Activated T-cell treated with anti-CD3 and anti-CD28 coated beads for 24 hours (primary cell): ENCODE data around the gene PTPRU.
"Not testable (repeated sequence)": the region's sequence is repeated elsewhere in the genome, so short reads cannot be mapped to it uniquely, and the experiment has no call there.

Experiments used
- DNase-seq: peaks from one replicate; pipeline ENCODE4 v3.0.0-alpha.2; 2020; ENCODE audit warnings: low read depth

Gene PTPRU

GRCh38 chr1:29290414-29290985, 54.2 kb downstream of the PTPRU start:
- DNase-seq = no peak

GRCh38 chr1:29291756-29292155, 55.4 kb downstream of the PTPRU start:
- DNase-seq = no peak

GRCh38 chr1:29292344-29292743, 56.0 kb downstream of the PTPRU start:
- DNase-seq = no peak

GRCh38 chr1:29297450-29297849, 61.1 kb downstream of the PTPRU start:
- no peak for DNase-seq

GRCh38 chr1:29298246-29298645, 61.9 kb downstream of the PTPRU start:
- no peak for DNase-seq

- DNase-seq = no peak
Measured at GRCh38 chr1:29299446-29299845, 63.1 kb downstream of the PTPRU start.

- not testable (repeated sequence) for DNase-seq
Measured at GRCh38 chr1:29301732-29302131, 65.4 kb downstream of the PTPRU start.

- DNase-seq = no peak
Measured at GRCh38 chr1:29303201-29304024, 67.1 kb downstream of the PTPRU start.

GRCh38 chr1:29304025-29304684, 67.8 kb downstream of the PTPRU start:
- no peak for DNase-seq

- no peak for DNase-seq
Measured at GRCh38 chr1:29305943-29306342, 69.6 kb downstream of the PTPRU start.

GRCh38 chr1:29306471-29307140, 70.3 kb downstream of the PTPRU start:
- DNase-seq = no peak

GRCh38 chr1:29309075-29309474, 72.8 kb downstream of the PTPRU start:
- no peak for DNase-seq

DNA sequence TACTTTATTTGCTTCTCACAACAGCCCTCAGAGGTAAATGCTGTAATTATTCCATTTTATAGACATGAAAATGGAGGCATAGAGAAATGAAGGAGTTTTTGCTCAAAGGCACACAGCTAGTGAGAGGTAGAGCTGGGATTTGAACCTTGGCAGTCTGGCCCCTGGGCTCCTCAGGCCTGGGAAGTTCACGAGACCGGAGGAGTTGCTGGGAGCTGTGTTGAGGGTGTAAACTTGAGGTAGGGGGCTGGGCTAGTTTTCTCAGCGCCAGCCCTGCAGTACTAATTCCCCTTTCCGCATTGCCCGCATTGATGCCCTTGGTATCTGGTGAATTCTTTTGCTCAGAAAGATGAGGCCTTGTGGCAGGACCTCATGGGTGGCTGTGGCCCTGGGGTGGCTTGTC, 73.3 kb downstream of the PTPRU start:
- DNase-seq = no peak

DNA sequence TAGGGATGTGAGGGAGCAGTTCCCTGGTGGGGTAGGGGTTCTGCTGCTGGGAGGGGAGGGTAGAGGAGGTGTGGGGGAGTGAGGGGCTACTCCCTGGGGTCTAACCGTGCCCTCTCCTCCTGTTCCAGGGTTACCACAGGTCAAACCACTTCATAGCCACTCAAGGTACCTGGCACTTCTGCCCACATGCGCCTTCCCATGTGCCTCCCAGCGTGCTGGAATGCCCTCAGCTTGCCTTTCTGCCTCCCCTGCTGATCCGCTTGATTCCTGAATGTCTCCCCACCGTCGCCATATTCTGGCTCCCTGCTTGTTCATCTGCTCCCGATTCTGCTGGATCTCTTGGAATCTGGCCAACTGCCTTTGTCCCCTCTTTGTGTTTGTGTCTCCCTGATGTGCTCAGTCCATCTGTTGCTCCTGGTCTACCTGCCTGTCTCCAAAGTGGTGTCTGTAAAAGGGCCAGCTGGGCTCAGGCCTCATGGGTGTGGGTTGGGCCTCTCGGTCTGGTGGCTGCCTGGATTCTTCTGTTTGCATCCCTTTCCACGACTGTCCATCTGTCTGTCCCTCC, 74.4 kb downstream of the PTPRU start:
- DNase-seq = no peak

GRCh38 chr1:29311352-29312030, 75.2 kb downstream of the PTPRU start:
- DNase-seq = no peak

- DNase-seq = no peak
Measured at GRCh38 chr1:29312469-29313461, 76.4 kb downstream of the PTPRU start.

DNA sequence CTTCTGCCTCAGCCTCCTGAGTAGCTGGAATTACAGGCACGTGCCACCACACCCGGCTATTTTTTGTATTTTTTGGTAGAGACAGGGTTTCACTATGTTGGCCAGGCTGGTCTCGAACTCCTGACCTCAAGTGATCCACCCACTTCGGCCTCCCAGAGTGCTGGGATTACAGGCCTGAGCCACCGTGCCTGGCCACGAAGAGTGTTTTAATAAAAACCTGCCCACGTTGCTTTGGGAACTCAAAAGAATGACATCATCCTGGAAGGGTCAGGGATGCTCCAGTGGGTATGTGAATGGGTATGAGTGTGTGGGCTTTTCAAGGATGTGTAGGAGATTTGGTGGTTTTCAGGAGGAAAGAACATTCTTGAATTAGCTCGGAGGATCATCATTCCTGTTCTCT, 78.4 kb downstream of the PTPRU start:
- not testable (repeated sequence) for DNase-seq

DNA sequence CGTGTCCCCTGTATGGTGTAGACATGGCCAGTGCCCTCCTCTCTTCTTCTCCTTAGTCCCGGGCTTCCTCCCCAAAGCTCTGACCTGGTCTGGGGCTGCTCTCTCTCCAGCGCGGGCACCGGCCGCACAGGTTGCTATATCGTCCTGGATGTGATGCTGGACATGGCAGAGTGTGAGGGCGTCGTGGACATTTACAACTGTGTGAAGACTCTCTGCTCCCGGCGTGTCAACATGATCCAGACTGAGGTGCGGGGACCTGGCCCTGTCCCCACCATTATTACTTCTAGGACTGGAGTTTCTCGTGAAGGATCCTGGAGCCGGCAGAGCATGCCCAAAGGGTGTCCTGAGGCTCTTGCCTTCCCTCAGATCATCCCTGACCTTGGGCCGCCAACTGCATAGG, 78.9 kb downstream of the PTPRU start:
- DNase-seq = no peak

DNA sequence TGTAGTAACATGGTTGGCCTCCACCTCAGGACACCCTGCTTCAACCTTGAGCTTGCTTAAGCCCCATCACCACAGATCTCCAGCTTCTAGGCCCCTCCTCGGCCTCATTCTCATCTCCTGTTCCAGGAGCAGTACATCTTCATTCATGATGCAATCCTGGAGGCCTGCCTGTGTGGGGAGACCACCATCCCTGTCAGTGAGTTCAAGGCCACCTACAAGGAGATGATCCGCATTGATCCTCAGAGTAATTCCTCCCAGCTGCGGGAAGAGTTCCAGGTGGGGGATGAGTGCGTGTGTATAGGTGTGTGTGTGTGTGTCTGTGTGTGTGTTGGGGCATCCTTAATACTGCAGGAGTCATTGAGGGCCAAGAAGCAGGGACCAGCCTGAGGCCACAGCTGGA, 79.6 kb downstream of the PTPRU start:
- no peak for DNase-seq

DNA sequence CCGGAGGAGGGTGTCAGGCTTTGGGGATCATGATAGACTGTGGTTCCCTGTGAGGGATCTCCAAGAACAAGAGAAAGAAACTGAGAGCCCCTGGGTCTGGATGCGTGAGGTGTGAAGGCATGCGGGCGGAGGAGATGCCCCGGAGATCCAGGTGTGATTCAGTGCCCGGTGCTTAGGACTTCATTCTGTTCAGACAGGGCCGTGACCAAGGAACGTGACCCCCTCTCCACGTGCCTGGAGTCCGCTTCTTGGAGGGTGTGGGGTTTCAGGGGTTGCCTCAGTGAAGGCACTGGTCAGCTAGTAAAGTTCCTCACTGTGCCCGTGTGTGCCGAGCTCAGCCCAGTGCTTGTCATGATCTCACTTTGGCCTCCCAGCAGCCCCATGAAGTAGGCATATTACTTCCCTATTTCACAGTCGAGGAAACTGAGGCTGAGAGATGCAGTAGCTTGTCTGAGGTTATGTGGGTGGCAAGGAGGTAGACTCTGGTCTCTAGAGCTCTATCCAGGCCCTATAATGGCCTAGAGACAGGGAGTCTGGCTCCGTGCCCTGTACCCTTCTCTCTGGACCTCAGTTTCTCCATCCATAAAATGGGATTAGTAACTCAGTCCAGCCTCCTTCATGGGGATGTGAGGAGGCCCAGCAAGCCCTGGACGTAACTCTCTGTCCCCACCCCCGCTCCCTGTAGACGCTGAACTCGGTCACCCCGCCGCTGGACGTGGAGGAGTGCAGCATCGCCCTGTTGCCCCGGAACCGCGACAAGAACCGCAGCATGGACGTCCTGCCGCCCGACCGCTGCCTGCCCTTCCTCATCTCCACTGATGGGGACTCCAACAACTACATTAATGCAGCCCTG, 81.0 kb downstream of the PTPRU start:
- DNase-seq = no peak
